ENCODE measurements around the gene S100G. TPM values are rescaled to one million over a fixed set of nuclear protein-coding genes. Genes with fewer than 3 reads are reported as not detected.

Gene S100G
- total and polyA plus RNA-seq, 10 donors, result not detected

DNA sequence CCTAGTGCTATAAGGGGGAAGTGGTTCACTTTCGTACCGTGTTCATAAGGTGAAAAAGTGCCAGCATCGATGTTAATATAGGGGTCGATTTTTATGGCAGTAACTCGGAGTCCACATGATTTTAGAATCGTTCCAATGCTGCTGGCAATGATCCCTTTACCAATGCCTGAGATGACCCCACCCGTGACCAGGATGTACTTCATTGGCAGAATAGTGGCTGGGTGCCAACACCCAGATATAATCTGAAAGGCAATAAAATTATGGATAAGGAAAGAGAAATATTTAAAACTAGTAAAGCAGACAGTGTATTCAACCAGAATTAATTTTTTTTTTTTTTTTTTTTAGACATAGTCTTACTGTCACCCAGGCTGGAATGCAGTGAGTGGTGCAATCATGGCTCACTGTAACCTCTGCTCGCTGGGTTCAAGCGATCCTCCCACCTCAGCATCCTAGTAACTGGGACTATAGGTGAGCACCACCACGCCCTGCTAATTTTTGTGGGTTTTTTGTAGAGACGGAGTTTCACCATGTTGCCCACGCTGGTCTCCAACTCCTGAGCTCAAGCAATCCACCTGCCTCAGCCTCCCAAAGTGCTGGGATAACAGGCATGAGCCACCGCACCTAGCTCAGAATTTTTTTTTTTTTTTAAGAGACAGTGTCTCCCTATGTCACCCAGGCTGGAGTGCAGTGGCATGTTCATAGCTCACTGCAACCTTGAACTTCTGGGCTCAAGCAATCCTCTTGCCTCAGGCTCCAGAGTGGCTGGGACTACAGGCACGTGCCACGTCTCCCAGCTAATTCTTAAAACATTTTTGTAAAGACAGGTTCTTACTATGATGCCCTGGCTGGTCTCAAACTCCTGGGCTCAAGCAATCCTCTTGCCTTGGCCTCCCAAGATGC is 53.0 kb downstream of the S100G start:
- no peak for DNase-seq
- H3K4me1 ChIP-seq, result no peaks in the 10 kb centered on the region
- TF ChIP-seq POLR2A (IDR thresholded peaks at IDR 0.05) (no peak), POLR2AphosphoS5 (IDR thresholded peaks at IDR 0.05) (no peak)
- TF ChIP-seq, protein P1, sequence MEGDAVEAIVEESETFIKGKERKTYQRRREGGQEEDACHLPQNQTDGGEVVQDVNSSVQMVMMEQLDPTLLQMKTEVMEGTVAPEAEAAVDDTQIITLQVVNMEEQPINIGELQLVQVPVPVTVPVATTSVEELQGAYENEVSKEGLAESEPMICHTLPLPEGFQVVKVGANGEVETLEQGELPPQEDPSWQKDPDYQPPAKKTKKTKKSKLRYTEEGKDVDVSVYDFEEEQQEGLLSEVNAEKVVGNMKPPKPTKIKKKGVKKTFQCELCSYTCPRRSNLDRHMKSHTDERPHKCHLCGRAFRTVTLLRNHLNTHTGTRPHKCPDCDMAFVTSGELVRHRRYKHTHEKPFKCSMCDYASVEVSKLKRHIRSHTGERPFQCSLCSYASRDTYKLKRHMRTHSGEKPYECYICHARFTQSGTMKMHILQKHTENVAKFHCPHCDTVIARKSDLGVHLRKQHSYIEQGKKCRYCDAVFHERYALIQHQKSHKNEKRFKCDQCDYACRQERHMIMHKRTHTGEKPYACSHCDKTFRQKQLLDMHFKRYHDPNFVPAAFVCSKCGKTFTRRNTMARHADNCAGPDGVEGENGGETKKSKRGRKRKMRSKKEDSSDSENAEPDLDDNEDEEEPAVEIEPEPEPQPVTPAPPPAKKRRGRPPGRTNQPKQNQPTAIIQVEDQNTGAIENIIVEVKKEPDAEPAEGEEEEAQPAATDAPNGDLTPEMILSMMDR (IDR thresholded peaks at IDR 0.05 in 8 of 11, conservative IDR thresholded peaks at IDR 0.05 in 3 of 11), result no peak
- no peak overlapping the region for H3K4me3 ChIP-seq
- H3K27me3 ChIP-seq (replicated peaks in 1 of 7), result peaks cover 0 to 5% (median 0%) of the 10 kb centered on the region in 7 donors
- intact Hi-C loops (cut with DNase I; ENCODE audit: low total_unique reads), result no loop called here
- H3K27ac ChIP-seq, result no peak overlapping the region
- H3K9me3 ChIP-seq, result no peaks in the 10 kb centered on the region
- 88 to 96% (median 93%) methylated on average over 15 of the region's 15 CpGs for WGBS, 5 donors
- H3K36me3 ChIP-seq, result peaks cover 0 to 10% (median 2%) of the 10 kb centered on the region in 6 donors

Small RNAs within 50 kb of the gene (microRNA-seq; reads per million reads assigned to microRNA genes)
- gene MIR548AM, result 0 reads per million in 3 donors

Small RNAs within 50 kb of the gene (small RNA-seq; reads per million reads assigned to genes)
- 0 reads per million in 4 donors for gene MIR548AM

Other genes with a start within 250 kb of the S100G start
- 10 to 100 TPM in 4 of 7 donors, 1 to 10 TPM in 3; 5.6 to 11.7 (median 10.6) TPM for gene CTPS2, start 62.5 kb downstream of the S100G start, total RNA-seq
- 1 to 10 TPM; 5.3 to 9.8 (median 6.8) TPM for gene CTPS2, start 62.5 kb downstream of the S100G start, polyA plus RNA-seq
- 10 to 100 TPM; 16.7 to 23.2 (median 19.7) TPM for gene SYAP1, start 69.5 kb downstream of the S100G start, total RNA-seq
- gene SYAP1, start 69.5 kb downstream of the S100G start, polyA plus RNA-seq, result 1 to 10 TPM; 6.9 to 7.6 (median 6.9) TPM
- gene TXLNG, start 136.3 kb downstream of the S100G start, total RNA-seq, result 10 to 100 TPM in 6 of 7 donors, 1 to 10 TPM in 1; 9.6 to 20.2 (median 13.2) TPM
- 1 to 10 TPM; 7.8 to 8.4 (median 8.0) TPM for gene TXLNG, start 136.3 kb downstream of the S100G start, polyA plus RNA-seq
- gene RBBP7, start 220.2 kb downstream of the S100G start, total RNA-seq, result 10 to 100 TPM; 68.5 to 80.3 (median 74.5) TPM
- gene RBBP7, start 220.2 kb downstream of the S100G start, polyA plus RNA-seq, result 100 to 1,000 TPM; 119 to 132 (median 131) TPM